Muscle of back (tissue), 11 donors: ENCODE results near the gene PLEKHA8. TPM values are rescaled to one million over a fixed set of nuclear protein-coding genes. Genes with fewer than 3 reads are reported as not detected.
A peak's percentile ranks its signal among the peaks of the same experiment; 100 is the strongest.
"Not testable (repeated sequence)": the region's sequence is repeated elsewhere in the genome, so short reads cannot be mapped to it uniquely, and the experiment has no call there.

Source experiments
- DNase-seq, 3 donors: peaks; one replicate each; pipeline versions ENCODE4 v3.0.0 to v3.0.0-alpha.2; 2013
- polyA plus RNA-seq, 10 donors: library from polyadenylated mRNA; unstranded; fragments of 120-200 nt; gene quantifications; one replicate each; pipeline ENCODE4 v1.2.1, GENCODE V29; 2013; ENCODE audit not compliant: insufficient read length in 10 of 10

The PLEKHA8 gene
- polyA plus RNA-seq, 10 donors = 10.6 to 16.2 (median 12.4) TPM

DNA sequence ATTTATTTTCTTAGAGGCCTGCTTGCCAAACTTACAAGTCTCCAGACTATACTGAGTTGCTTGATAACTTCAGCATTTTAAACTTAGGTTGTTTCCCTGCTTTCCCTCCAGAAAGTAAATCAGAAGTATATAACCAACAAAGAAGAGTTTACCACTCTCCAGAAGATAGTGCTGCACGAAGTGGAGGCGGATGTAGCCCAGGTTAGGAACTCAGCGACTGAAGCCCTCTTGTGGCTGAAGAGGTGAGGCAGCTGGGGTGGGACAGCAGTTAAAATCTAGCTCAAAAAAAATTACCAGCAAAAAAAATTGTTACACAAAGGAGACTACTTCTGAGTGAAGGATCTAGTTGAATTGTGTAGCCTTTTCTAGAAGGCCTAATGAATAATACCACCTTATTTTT is 33.6 kb downstream of the PLEKHA8 start:
- DNase-seq = peak in 1 of 3 donors; percentile 42

DNA sequence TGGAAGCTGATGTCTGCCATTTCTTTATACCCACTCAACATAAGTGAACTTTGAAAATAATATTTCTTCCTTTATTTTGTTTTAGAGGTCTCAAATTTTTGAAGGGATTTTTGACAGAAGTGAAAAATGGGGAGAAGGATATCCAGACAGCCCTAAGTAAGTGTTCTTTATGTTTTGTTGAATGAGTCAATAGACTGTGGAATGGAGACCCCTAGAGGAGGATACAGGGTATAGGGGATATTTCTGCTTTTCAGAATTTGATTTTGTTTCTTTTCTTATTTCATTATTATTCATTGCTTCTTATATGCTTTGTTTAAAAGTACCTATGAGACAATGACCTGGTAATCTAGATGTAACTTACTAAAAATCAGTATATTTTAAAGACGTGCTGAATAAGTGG is 34.4 kb downstream of the PLEKHA8 start:
- peak; percentile 38 to 65 (median 42) for DNase-seq

DNA sequence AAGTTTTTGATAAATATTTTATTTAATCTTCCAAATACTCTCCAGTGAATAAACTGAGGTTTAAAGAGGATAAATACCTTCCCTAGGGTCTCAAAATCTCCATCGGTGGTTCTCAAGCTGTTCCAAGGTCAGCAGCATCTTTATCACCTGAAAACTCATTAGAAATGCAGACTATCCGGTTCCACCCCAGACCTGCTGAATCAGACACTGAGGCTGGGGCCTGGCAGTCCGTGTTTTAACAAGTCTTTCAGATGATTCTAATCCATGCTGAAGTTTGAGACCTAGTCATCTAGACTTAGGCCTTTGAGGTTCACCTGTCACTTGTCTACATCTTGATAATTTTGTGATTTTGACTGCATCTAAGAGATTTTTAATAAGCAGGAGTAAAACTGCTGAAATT is 37.5 kb downstream of the PLEKHA8 start:
- no peak for DNase-seq

DNA sequence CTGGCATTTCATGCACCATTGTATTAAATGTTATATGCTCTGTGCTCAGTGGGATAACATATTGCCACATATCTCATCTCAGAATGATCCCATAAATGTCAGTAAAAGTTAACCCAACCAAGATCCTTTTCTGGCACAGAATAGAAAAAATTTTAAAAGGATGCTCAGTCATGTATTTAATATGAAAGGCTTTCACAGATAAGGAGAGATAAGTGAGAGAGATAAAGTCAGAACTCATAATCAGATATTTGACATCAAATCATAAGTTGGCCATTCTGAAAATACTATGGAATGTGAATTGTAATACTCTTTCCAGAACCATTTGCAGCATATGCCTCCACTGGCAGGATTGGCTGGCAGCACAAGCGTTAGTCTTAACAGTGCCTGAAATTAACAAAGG is 38.5 kb downstream of the PLEKHA8 start:
- no peak for DNase-seq

DNA sequence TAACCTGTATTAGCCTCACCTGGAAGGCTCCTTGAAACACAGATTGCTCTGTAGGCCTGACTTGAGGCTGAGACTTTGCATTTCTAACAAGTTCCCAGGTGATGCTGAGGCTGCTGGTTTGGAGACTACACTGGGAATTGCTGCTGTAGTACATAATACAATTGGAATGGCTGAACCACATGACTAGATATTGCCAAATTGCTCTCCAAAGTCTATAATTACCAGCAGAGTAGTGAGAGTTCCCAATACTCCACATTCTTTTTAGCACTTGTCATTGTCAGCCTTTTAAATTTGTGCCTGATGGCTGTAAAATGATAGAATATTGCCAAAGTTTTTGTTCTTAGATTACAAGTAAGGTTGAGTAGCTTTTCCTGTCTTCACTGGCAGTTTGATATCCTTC is 39.9 kb downstream of the PLEKHA8 start:
- peak; percentile 39 to 75 (median 47) for DNase-seq

DNA sequence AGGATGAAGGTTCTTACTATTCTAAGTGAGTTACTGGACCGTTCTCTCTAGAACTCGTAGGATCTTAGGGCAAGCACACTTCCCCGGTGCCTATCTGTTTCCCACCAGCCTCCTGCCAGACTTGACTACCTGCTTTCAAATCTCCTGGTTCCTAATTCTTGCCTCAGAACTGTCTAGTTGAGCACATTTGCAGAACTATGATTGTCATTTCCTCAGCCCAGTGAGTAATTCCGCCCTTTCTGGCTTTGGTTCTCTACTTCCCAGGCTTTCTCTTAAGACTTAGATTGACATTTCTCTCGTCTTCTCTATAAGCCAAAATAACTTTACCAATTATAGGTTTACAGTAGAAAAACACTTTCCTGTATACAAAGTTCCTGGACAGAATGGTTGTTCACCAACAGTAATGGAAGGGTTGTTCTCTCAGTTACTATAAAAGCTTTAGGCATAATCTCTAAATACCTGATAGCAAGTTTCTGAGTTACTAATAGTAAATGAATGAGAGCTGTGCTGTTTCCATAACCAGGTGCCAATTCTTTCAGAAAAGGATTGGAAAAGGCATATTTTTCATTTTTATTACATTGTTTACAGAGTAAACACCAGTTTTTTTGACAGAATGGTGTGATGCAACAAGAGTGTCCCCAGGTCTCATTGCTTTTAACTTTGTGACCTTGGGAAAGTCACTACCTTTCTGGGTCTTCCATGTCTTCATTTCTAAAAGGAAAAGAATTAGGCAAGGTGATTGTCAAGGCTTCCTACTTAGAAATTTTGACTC is 41.1 kb downstream of the PLEKHA8 start:
- DNase-seq = no peak

DNA sequence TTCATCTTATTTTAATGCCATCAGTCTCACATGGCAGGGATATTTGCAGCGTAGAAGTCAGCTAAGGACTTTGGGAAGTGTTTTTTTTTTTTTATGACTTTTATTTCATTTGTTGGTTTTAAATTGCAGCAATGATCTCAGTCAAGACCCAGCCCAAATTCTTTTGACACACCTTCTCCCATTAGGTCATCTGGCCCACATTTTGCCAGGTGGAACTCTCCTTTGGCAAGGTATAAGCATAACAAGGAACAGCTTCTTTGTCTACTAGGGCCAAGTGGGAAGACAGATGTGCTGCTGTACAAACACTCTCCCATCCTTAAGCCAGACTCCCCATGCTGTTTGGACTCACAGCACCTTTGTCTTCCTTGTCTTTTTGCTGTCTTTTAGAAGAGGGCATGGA is 41.8 kb downstream of the PLEKHA8 start:
- DNase-seq = no peak

DNA sequence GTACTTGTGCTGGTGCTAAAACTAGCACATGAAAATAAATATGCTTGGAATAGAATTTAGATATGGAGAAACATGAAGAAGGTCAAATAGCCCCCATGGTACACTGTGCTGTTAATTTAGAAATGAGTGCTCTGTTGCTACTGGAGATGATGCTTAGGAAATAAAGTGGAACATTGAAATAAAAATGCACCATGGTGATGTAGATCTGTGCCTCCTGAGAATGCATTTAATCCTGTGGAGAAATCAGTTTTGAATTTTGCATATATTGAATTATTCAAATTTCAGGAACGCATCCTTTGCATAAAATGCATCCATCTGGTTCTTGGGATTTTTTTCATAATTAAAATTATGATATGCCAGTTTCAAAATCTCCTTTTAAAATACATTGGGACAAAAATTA is 44.5 kb downstream of the PLEKHA8 start:
- no peak for DNase-seq

DNA sequence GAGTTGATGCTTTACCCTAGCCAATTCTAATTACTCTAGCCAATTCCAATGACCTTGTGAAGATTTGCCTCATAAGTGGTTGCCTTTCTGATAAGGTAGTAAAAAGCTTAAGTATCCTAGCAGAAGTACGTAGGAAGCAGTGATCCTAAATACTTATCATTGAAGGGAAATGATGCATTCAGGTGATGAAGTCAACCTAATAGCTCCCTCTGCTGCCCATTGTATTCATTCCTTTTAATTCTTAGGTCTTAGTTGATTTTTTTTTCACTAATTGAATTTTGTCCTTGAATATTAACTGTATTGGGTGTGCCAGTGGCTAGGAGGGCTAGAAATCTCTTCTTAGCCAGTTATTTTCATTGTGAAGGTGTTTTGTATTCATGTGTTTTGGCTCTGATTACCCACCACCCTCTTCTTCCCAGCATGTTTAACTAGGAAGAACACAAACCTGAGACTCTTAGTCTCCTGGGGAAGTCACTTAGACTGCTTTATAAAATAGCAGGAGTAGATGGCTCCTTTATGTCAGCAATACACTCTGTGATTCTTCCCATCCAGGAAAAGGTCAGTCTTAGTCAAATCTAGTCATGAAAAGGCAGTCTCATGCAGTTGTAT is 46.3 kb downstream of the PLEKHA8 start:
- DNase-seq = peak in 2 of 3 donors; percentile 24 to 38

DNA sequence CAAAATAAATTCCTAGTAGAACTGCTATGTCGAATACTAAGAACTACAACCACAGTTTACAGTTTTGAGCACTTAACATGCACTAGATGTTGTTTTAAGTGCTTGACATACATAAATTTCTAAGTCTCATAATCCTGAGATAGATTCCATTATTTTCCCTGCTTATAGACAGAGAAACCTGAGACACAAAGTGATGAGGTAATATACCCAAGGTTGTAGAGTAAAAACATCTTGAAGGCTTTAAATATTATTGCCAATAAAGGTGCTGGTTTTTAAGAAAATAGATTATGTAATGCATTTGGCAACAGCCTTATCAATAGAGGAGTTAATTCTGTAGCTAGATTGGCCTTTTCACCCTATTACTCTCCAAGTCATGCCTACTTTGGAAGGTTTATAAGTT is 48.2 kb downstream of the PLEKHA8 start:
- no peak for DNase-seq

DNA sequence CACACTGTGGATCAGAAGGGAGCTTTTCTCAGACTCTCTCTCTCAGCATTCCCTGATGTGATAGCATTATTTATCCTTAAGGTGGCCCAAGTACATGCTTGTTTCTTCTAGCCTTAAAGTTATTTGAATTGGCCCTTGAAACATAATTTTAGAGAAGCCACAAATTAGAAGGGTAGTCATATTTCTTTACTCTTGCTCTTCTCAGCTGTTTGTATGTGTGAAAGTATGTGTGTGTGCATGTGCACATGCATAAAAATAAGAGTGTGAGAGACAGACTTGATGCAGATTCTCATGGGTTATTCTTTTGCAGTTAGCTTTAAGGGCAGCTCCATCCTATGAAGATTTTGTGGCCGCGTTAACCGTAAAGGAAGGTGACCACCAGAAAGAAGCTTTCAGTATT is 50.1 kb downstream of the PLEKHA8 start:
- no peak for DNase-seq

DNA sequence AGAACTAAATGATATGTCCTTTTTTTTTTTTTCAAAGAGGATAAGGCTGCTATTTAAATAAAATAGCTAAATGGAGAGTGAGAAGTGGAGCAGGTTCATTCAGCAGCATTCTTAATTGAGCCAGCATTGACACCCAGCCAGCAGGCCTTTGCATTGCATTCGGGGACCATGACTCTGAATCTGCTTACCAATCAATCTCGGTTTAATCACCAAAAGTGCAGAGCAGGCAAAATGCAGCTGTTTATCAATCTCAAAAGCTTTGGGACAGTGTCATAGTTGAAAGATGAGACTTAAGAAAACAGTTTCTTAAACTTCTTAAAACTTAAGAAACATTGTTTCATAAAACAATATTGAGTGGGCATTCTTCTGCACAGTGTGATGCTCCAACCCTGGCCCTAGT is 51.7 kb downstream of the PLEKHA8 start:
- no peak for DNase-seq

DNA sequence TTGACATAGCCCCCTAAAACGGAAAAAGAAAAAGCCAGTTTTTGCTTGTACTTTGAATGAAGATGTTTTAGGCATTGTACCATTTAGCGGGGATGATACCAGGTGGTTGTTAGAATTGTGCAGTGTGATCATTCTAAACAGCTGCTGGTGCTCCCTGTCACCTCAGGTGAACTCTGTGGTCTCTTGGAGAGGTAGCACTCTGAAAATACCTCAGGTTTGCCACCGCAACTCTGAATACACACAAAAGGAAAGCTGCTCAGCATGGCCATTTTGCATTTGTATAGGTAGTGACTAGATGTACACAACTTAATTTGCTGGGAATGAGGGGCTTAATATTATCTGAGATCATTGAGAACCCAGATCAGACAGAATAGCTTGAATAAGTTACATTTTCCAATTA is 52.6 kb downstream of the PLEKHA8 start:
- no peak for DNase-seq

DNA sequence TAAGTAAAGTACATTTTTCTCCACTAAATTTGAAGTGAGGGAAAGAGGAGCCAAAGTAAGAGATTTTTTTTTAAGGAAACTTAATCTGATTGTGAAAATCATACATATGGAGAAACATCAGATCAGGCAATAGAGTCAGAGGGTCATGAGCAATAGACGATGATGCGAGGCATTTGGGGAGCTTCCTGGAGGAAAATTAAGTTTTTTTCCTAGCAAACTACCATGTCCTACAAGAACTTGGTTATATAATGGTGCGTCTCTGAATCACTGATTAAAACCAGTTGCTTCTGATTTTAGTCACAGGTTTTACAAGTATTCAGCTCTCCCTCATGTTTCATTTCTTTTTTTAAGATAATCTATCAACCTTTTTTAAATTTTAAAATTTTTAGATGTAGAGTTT is 54.5 kb downstream of the PLEKHA8 start:
- DNase-seq = no peak

DNA sequence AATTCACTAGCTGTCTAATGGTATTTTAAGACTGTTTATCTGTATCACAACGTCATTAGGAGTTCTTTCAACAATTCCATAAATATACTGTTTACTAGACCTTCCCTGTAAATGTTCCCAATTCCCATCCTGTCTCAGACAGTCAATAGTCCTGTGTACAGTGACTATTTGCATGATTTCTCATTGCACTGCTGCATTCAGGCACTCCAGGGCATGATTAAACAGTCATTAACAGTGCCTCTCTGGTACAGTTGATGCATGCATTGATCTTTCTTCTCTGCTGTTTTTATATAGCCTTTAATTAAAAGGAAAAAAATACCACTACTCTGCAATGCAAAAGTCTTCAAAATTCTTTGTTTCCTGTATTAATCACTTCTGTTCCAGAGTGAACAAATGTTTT is 55.1 kb downstream of the PLEKHA8 start:
- no peak for DNase-seq

DNA sequence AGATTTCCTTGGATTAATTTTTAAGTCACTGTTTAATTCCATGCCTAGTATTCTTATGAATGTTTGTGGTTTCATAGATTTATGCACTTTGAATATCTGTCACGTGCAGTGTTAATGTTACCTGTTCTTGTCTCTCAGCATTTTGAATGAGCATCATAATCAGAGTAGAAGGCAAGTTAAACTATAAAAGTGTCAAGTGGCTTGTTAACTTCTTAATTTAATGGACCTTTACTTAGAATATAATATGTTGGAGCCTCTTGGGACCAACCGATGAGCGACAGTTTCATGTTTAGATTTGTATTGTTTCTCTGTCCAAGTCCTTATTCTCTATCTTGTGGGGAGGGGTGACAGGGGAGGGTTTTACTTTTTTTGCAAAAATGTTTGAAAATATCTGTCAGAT is 56.0 kb downstream of the PLEKHA8 start:
- no peak for DNase-seq

DNA sequence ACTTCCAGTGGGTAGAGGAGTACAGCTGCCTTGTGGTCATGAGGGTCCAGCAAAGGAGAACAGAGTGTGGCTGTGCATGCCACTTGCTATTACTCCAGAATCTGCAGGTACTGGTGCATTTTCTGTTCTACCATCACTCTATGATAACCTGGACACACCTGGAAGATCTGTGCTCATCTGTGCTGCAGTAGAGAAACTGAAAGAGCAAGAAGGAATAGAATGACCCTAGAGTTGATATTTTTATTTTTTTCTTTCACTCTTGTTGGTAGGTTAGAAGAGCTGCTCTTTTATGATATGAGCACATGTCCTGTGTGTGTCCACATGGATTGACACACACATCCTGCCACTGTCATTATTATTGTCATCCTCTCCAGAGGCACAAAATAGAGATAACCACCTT is 58.3 kb downstream of the PLEKHA8 start:
- no peak for DNase-seq

DNA sequence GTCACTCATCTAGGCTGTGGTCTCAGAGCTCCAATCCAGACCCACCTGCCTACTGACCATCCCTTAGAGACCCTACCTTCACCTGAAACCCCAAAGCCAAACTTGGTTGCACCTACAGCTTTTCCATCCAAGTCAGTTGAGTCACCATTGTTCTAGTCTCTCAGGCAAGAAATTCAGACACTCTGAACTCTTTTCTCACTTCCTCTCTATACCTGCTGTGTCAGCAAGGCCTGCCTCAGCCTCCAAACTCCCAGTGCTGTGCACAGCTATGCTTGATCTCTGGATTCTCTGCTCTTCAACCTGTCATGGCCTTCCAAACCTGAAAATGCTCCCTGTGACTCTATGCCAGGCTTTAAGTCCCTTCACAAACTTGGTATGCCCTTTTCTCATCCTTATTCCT is 59.2 kb downstream of the PLEKHA8 start:
- DNase-seq = no peak

DNA sequence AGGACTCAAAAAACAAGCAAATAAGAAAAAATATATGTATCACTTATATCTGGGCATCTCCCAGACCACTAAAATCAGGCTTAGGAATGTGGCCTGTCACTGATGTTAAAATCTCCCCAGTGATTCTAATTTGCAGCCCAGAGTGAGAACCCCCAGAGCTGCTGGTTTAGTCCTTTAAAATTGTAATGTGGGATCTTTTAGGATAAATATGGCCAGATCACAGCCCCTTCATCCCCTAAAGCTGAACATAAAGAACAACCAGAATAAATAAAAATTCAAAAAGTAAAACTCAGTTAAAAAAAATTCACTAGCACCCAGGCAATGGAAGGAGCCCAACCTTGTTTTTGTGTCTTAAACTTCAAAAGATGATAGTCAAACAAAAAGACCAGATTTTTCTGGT is 60.1 kb downstream of the PLEKHA8 start:
- DNase-seq = no peak

DNA sequence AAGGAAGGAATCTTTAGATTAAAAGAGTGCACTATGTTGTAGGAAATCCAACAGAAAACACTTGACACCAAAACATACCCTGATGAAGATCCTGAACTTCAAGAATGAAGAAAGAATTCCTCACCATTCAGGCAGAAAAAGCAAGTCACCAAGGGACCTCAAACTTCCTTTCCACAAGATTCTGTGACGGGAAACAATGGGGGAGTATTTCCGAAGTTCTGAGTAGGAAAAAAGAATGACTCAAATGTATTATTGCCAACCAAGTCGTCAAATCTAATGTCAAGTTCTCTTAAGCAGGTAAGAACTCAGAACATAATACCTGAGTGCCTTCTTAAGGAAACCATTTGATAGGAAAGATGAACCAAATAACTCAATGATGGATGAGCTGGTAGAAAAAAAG is 61.9 kb downstream of the PLEKHA8 start:
- DNase-seq = no peak

DNA sequence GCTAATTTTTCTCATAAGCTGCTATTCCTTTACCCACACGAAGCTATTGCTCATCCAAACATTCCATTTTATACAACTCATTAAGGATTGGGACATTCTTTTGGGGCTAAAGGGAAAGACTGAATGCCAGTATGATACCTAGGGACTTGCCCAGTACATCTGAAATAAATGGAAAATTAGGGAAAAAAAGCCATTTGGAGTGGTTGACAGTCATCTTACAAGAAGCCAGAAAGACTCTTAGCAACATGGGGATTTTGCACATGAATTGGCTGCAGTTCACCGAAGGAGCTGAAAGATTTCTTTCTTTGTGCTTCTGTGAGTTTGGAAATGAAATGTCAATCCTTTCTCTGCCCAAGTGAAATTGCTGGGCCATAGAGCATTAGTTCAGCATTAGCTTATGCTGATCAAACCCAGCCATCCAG is 63.3 kb downstream of the PLEKHA8 start:
- DNase-seq = peak; percentile 20 to 57 (median 34)

DNA sequence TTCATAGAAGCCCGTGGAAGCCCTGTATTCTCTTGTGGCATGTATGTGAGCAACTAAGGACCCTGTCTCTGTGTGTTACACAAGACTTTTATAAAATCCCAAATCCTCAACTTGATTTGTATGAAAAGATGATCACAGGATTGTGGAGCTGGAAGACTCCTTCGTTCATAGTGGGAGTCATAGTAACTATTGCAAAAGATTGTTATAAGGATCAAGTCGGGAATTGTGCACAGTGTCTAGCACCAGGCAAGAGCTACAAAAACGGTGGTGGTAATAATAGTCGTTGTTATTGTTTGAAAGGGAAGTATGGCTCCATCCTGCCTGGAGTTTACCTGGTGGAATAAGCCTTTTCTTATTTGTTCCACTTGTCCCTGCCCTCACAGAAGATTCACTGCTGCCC is 63.8 kb downstream of the PLEKHA8 start:
- no peak for DNase-seq

DNA sequence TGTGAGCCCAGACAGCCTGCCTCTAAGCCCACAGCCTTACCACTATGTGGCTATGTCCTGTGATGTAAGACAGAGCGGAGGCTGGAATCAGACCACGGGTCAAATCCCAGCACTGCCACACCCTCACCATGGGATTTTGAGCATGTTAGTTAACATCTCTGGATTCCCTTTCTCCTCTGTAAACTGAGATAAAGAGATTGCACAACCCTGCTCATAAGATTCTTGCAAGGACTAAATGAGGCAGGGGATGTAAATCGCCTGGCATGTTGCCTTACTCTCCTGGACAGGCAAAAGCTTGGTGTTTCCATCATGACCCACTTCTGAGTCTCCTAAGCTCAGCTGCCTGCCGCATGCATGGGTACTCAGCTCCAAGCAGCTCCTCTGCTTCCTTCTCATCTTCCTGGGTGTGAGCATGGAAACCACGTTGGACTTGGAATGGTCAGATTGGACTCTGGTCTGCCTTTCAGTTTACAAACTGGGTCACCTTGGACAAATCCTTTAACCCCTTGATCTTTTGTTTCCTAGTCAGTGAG is 65.3 kb downstream of the PLEKHA8 start:
- no peak for DNase-seq

DNA sequence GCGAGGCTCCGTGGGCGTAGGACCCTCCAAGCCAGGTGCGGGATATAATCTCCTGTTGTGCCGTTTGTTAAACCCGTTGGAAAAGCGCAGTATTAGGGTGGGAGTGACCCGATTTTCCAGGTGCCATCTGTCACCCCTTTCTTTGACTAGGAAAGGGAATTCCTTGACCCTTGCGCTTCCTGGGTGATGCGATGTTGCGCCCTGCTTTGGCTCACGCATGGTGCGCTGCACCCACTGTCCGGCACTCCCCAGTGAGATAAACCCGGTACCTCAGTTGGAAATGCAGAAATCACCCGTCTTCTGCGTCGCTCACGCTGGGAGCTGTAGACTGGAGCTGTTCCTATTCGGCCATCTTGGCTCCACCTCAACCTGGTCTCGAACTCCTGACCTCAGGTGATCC is 70.4 kb downstream of the PLEKHA8 start:
- DNase-seq = not testable (repeated sequence)
